ELF-1 (cell line): ENCODE measurements around the gene GLO1.

ENCODE experiments used
- DNase-seq: peaks from one replicate; pipeline ENCODE4 v3.0.0-alpha.2; 2016; ENCODE audit warnings: low read depth, low spot score

GLO1 gene

GRCh38 chr6:38702558-38703397 is at the start of gene GLO1:
Gene GLO1, minus strand, starts transcription at chr6:38703145. Its CDS starts 91 bp downstream, at chr6:38703054.
- DNase-seq = peak; percentile 98

GRCh38 chr6:38750968-38751615 is 48.1 kb upstream of the GLO1 start:
- DNase-seq = no peak

- DNase-seq = no peak
Observed at GRCh38 chr6:38749473-38749872, 46.5 kb upstream of the GLO1 start.

- DNase-seq = no peak
Observed at GRCh38 chr6:38739532-38739931, 36.6 kb upstream of the GLO1 start.

- no peak for DNase-seq
Observed at GRCh38 chr6:38738261-38738660, 35.3 kb upstream of the GLO1 start.

- DNase-seq = no peak
Observed at GRCh38 chr6:38736951-38737350, 34.0 kb upstream of the GLO1 start.

- DNase-seq = no peak
Observed at GRCh38 chr6:38730140-38730862, 27.4 kb upstream of the GLO1 start.

GRCh38 chr6:38728203-38728602 is 25.3 kb upstream of the GLO1 start:
- DNase-seq = no peak

- DNase-seq = no peak
Observed at GRCh38 chr6:38725414-38726183, 22.7 kb upstream of the GLO1 start.

- no peak for DNase-seq
Observed at GRCh38 chr6:38724343-38724742, 21.4 kb upstream of the GLO1 start.

GRCh38 chr6:38723783-38724182 is 20.8 kb upstream of the GLO1 start:
- no peak for DNase-seq

GRCh38 chr6:38722727-38723334 is 19.9 kb upstream of the GLO1 start:
- DNase-seq = no peak

- DNase-seq = no peak
Observed at GRCh38 chr6:38722038-38722437, 19.1 kb upstream of the GLO1 start.

GRCh38 chr6:38720295-38720694 is 17.4 kb upstream of the GLO1 start:
- DNase-seq = peak; percentile 24

- no peak for DNase-seq
Observed at GRCh38 chr6:38719358-38719757, 16.4 kb upstream of the GLO1 start.

- DNase-seq = no peak
Observed at GRCh38 chr6:38716825-38717224, 13.9 kb upstream of the GLO1 start.

- DNase-seq = peak; percentile 40
Observed at GRCh38 chr6:38715016-38715689, 12.2 kb upstream of the GLO1 start, which contains the start of gene DNAH8. Gene DNAH8, plus strand, starts transcription at chr6:38715311. Its CDS starts 7,499 bp downstream, at chr6:38722810.

- DNase-seq = no peak
Observed at GRCh38 chr6:38714239-38715015, 11.5 kb upstream of the GLO1 start.

- no peak for DNase-seq
Observed at GRCh38 chr6:38713812-38714211, 10.9 kb upstream of the GLO1 start.

GRCh38 chr6:38708496-38708895 is 5.6 kb upstream of the GLO1 start:
- no peak for DNase-seq
